Measurements from ENCODE around the gene RNU5D-1.
"Not testable (repeated sequence)": the region's sequence is repeated elsewhere in the genome, so short reads cannot be mapped to it uniquely, and the experiment has no call there.

- TF ChIP-seq, protein P1, sequence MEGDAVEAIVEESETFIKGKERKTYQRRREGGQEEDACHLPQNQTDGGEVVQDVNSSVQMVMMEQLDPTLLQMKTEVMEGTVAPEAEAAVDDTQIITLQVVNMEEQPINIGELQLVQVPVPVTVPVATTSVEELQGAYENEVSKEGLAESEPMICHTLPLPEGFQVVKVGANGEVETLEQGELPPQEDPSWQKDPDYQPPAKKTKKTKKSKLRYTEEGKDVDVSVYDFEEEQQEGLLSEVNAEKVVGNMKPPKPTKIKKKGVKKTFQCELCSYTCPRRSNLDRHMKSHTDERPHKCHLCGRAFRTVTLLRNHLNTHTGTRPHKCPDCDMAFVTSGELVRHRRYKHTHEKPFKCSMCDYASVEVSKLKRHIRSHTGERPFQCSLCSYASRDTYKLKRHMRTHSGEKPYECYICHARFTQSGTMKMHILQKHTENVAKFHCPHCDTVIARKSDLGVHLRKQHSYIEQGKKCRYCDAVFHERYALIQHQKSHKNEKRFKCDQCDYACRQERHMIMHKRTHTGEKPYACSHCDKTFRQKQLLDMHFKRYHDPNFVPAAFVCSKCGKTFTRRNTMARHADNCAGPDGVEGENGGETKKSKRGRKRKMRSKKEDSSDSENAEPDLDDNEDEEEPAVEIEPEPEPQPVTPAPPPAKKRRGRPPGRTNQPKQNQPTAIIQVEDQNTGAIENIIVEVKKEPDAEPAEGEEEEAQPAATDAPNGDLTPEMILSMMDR (tag by site-specific recombination; IDR thresholded peaks at IDR 0.05), result not testable (repeated sequence)
- TF ChIP-seq ZNF2 (tag by site-specific recombination; IDR thresholded peaks at IDR 0.05); ZNF121 (tag by site-specific recombination; IDR thresholded peaks at IDR 0.05); ZNF510 (tag by site-specific recombination; IDR thresholded peaks at IDR 0.05; ENCODE audit: insufficient replicate concordance); ZNF701 (tag by site-specific recombination; IDR thresholded peaks at IDR 0.05); ZBTB17 (tag by site-specific recombination; IDR thresholded peaks at IDR 0.05); ZNF292 (tag by site-specific recombination; IDR thresholded peaks at IDR 0.05; ENCODE audit: borderline replicate concordance, low read depth); YY1 (tag by site-specific recombination; IDR thresholded peaks at IDR 0.05); ZNF112 (tag by site-specific recombination; IDR thresholded peaks at IDR 0.05); GLIS1 (tag by site-specific recombination; IDR thresholded peaks at IDR 0.05); ZBTB1 (tag by site-specific recombination; IDR thresholded peaks at IDR 0.05): not testable (repeated sequence)
These were observed 8.0 kb upstream of the RNU5D-1 start for GRCh38 chr1:44738953-44739306.
